Neural progenitor cell (in vitro differentiated cells): ENCODE results near the gene RTN4RL2. TPM values are rescaled to one million over a fixed set of nuclear protein-coding genes. Genes with fewer than 3 reads are reported as not detected.

Experiments
- DNase-seq: peaks from one replicate; pipeline ENCODE4 v3.0.0-alpha.2; 2016; ENCODE audit warnings: low spot score
- H2AFZ ChIP-seq: fragments of 200-600 bp; sonication (generic); replicated peaks from 2 replicates; pipeline ENCODE4 v1.6.1; 2016; ENCODE audit warnings: antibody characterized with exemption
- H3F3A ChIP-seq: fragments of 200-600 bp; sonication (generic); 2 replicates; pipeline ENCODE4 v1.6.1; 2016; ENCODE audit warnings: antibody characterized with exemption, low read depth
- H3K27ac ChIP-seq: fragments of 200-600 bp; sonication (generic); 2 replicates; pipeline ENCODE4 v1.5.1; 2016; ENCODE audit warnings: mild to moderate bottlenecking
- H3K27me3 ChIP-seq: fragments of 200-600 bp; sonication (generic); 2 replicates; pipeline ENCODE4 v1.6.1; 2016; ENCODE audit warnings: mild to moderate bottlenecking, moderate library complexity
- H3K36me3 ChIP-seq: fragments of 200-600 bp; sonication (generic); 2 replicates; pipeline ENCODE4 v1.5.1; 2016
- H3K4me1 ChIP-seq: fragments of 200-600 bp; sonication (generic); 2 replicates; pipeline ENCODE4 v1.6.1; 2016; ENCODE audit warnings: mixed run types
- H3K4me2 ChIP-seq: fragments of 200-600 bp; sonication (generic); 2 replicates; pipeline ENCODE4 v1.6.1; 2016
- H3K4me3 ChIP-seq: fragments of 200-600 bp; sonication (generic); 2 replicates; pipeline ENCODE4 v1.5.1; 2016
- H3K79me2 ChIP-seq: fragments of 200-600 bp; sonication (generic); 2 replicates; pipeline ENCODE4 v1.6.1; 2016; ENCODE audit warnings: low read depth
- H3K9ac ChIP-seq: fragments of 200-600 bp; sonication (generic); 2 replicates; pipeline ENCODE4 v1.6.1; 2016
- H3K9me3 ChIP-seq: fragments of 200-600 bp; sonication (generic); 2 replicates; pipeline ENCODE4 v1.5.1; 2016; ENCODE audit warnings: low read depth
- H4K20me1 ChIP-seq: fragments of 200-600 bp; sonication (generic); 2 replicates; pipeline ENCODE4 v1.6.1; 2016; ENCODE audit warnings: low read depth
- H3K27ac Mint-ChIP-seq: 3 replicates; pipeline ENCODE4 v1.8.0; 2021; ENCODE audit warnings: mixed read lengths
- H3K27me3 Mint-ChIP-seq: 2 replicates; pipeline ENCODE4 v1.8.0; 2022; ENCODE audit warnings: low read depth, mild to moderate bottlenecking, inconsistent platforms, moderate library complexity, mixed read lengths; ENCODE audit not compliant: insufficient read depth
- H3K36me3 Mint-ChIP-seq: 3 replicates; pipeline ENCODE4 v1.8.0; 2021; ENCODE audit warnings: mixed read lengths
- H3K4me1 Mint-ChIP-seq: 3 replicates; pipeline ENCODE4 v1.8.0; 2021; ENCODE audit warnings: mixed read lengths
- H3K4me3 Mint-ChIP-seq: 3 replicates; pipeline ENCODE4 v1.8.0; 2021; ENCODE audit warnings: mild to moderate bottlenecking, moderate library complexity, mixed read lengths
- H3K9me3 Mint-ChIP-seq: 3 replicates; pipeline ENCODE4 v1.8.0; 2020; ENCODE audit warnings: mixed read lengths
- EZH2 ChIP-seq: fragments of 200-600 bp; sonication (generic); IDR thresholded peaks from 2 replicates; pipeline ENCODE4 v1.6.1; 2017; ENCODE audit warnings: antibody characterized with exemption, mild to moderate bottlenecking, moderate library complexity
- EZH2phosphoT487 ChIP-seq: fragments of 200-600 bp; sonication (generic); IDR thresholded peaks from 2 replicates; pipeline ENCODE4 v1.6.1; 2017; ENCODE audit warnings: antibody characterized with exemption
- small RNA-seq: library from RNA; depleted of rRNA; stranded (forward); fragments of <200 nt; gene quantifications from one replicate; pipeline ENCODE3, GENCODE V24; 2015
- total RNA-seq: library from RNA; depleted of rRNA; stranded (reverse); fragments of >200 nt; gene quantifications from 2 replicates; pipeline ENCODE4 v1.2.3, GENCODE V29; 2015; ENCODE audit warnings: low replicate concordance
- TF ChIP-seq, protein P1 (sequence below): fragments of 200-600 bp; sonication (generic); IDR thresholded peaks from 2 replicates; pipeline ENCODE4 v1.5.1; 2017; ENCODE audit warnings: antibody characterized with exemption, mild to moderate bottlenecking

RTN4RL2 gene
- total RNA-seq, 1 donor from 2014 or later = 0.13 TPM

DNA sequence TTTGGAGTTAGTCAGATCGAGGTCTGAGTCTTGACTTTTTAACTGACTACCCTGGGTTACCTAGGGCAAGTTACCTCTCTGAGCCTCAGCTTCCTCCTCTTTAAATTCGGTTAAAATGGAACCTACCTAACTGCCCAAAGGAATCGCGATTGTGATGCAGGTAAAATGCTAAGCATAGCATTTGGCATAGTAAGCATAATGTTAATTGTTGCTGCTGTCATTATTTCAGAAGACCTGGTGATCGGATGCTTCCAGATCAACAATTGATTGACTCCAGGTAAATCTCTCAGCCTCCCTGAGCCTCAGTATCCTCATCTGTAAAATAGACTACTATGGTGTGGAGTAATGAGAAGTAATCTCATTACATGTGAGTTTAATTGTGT, 55.7 kb downstream of the RTN4RL2 start:
- Mint-ChIP-seq H3K36me3 (no peaks in the 10 kb centered on the region), H3K4me3 (peak overlapping the region; percentile 91), H3K27ac (no peak overlapping the region), H3K4me1 (peaks cover 10% of the 10 kb centered on the region), H3K27me3 (peaks cover 49% of the 10 kb centered on the region), H3K9me3 (peaks cover 2% of the 10 kb centered on the region)
- H3K27ac ChIP-seq = no peak overlapping the region
- H3K4me1 ChIP-seq = peaks cover 16% of the 10 kb centered on the region
- H3K9ac ChIP-seq = no peak overlapping the region
- peaks cover 15% of the 10 kb centered on the region for H4K20me1 ChIP-seq
- peak overlapping the region; percentile 59 for H3K4me3 ChIP-seq
- peak overlapping the region; percentile 91 for H2AFZ ChIP-seq
- H3K9me3 ChIP-seq = no peaks in the 10 kb centered on the region
- H3K36me3 ChIP-seq = no peaks in the 10 kb centered on the region
- peak overlapping the region; percentile 89 for H3K4me2 ChIP-seq
- TF ChIP-seq EZH2 = no peak
- TF ChIP-seq, protein P1, sequence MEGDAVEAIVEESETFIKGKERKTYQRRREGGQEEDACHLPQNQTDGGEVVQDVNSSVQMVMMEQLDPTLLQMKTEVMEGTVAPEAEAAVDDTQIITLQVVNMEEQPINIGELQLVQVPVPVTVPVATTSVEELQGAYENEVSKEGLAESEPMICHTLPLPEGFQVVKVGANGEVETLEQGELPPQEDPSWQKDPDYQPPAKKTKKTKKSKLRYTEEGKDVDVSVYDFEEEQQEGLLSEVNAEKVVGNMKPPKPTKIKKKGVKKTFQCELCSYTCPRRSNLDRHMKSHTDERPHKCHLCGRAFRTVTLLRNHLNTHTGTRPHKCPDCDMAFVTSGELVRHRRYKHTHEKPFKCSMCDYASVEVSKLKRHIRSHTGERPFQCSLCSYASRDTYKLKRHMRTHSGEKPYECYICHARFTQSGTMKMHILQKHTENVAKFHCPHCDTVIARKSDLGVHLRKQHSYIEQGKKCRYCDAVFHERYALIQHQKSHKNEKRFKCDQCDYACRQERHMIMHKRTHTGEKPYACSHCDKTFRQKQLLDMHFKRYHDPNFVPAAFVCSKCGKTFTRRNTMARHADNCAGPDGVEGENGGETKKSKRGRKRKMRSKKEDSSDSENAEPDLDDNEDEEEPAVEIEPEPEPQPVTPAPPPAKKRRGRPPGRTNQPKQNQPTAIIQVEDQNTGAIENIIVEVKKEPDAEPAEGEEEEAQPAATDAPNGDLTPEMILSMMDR = no peak
- no peak for TF ChIP-seq EZH2phosphoT487
- no peaks in the 10 kb centered on the region for H3K79me2 ChIP-seq
- H3K27me3 ChIP-seq = peaks cover 65% of the 10 kb centered on the region
- H3F3A ChIP-seq = peaks cover 26% of the 10 kb centered on the region
- DNase-seq = no peak

DNA sequence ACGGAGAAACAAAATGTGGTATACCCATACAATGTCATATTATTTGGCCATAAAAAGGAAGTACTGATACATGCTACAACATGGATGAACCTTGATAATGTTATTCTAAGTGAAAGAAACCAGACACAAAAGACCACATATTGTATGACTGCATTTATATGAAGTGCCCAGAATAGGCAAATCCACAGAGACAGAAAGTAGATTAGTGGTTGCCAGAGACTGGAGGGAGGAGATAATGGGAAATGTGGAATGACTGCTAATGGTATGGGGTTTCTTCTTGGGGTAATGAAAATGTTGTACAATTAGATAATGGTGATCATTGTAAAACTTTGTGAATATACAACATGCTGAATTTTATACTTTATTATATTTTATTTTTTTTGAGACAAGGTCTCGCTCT, 60.8 kb downstream of the RTN4RL2 start:
- H3K27ac Mint-ChIP-seq = no peak overlapping the region

DNA sequence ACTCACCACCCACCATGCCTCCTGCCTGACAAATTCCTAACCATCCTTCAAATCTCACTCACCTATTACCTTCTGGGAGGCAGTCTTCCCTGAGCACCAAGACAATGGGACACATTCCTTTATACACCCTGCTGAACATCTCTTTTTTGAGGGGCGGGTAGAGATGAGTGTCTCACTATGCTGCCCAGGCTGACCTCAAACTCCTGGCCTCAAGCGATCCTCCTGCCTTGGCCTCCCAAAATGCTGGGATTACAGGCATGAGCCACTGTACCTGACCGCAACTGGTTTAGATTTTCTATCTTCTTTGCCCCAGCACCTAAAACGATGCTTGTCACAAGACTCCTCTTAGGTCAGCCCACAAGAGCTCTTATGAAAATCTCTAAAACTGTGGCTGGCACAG, 63.1 kb downstream of the RTN4RL2 start:
- TF ChIP-seq EZH2 (no peak), EZH2phosphoT487 (no peak)
- TF ChIP-seq, protein P1 = no peak
- no peak overlapping the region for H2AFZ ChIP-seq
- peaks cover 8% of the 10 kb centered on the region for H3F3A ChIP-seq
- no peak overlapping the region for H3K4me3 ChIP-seq
- H3K4me3 Mint-ChIP-seq = no peak overlapping the region
- H3K9me3 Mint-ChIP-seq = no peaks in the 10 kb centered on the region
- H3K4me1 ChIP-seq = peaks cover 5% of the 10 kb centered on the region
- no peak for DNase-seq
- peaks cover 3% of the 10 kb centered on the region for H3K36me3 Mint-ChIP-seq
- peaks cover 8% of the 10 kb centered on the region for H3K4me1 Mint-ChIP-seq
- no peaks in the 10 kb centered on the region for H3K79me2 ChIP-seq
- H3K36me3 ChIP-seq = no peaks in the 10 kb centered on the region
- H3K4me2 ChIP-seq = no peak overlapping the region
- no peak overlapping the region for H3K9ac ChIP-seq
- H3K27me3 Mint-ChIP-seq = peaks cover 8% of the 10 kb centered on the region
- peaks cover 6% of the 10 kb centered on the region for H4K20me1 ChIP-seq
- no peaks in the 10 kb centered on the region for H3K27me3 ChIP-seq
- no peak overlapping the region for H3K27ac ChIP-seq
- H3K27ac Mint-ChIP-seq = no peak overlapping the region
- no peaks in the 10 kb centered on the region for H3K9me3 ChIP-seq

More for the DNA sequence above, 60.8 kb downstream of the RTN4RL2 start:
- peaks cover 3% of the 10 kb centered on the region for H3F3A ChIP-seq
- H2AFZ ChIP-seq = no peak overlapping the region
- H3K9me3 ChIP-seq = no peaks in the 10 kb centered on the region
- H3K79me2 ChIP-seq = no peaks in the 10 kb centered on the region
- no peak overlapping the region for H3K4me2 ChIP-seq
- peaks cover 20% of the 10 kb centered on the region for H3K27me3 ChIP-seq
- peaks cover 3% of the 10 kb centered on the region for H3K36me3 Mint-ChIP-seq
- TF ChIP-seq, protein P1 = no peak
- H3K4me3 Mint-ChIP-seq = no peak overlapping the region
- H3K4me3 ChIP-seq = no peak overlapping the region
- H3K27me3 Mint-ChIP-seq = peaks cover 21% of the 10 kb centered on the region
- no peak for DNase-seq
- H3K27ac ChIP-seq = no peak overlapping the region
- no peaks in the 10 kb centered on the region for H4K20me1 ChIP-seq
- peaks cover 2% of the 10 kb centered on the region for H3K9me3 Mint-ChIP-seq
- H3K4me1 Mint-ChIP-seq = no peaks in the 10 kb centered on the region
- no peak overlapping the region for H3K9ac ChIP-seq
- peaks cover 1% of the 10 kb centered on the region for H3K4me1 ChIP-seq
- H3K36me3 ChIP-seq = no peaks in the 10 kb centered on the region

Small RNA genes lying within 50 kb of the gene (small RNA-seq; reads per million reads assigned to genes)
- gene RNA5SP341 = not detected

Other genes starting within 250 kb of the RTN4RL2 start
- gene APLNR, start 223.3 kb upstream of the RTN4RL2 start, total RNA-seq = 1.6 and 1.8 TPM in 2 replicates
- 11.7 and 45.1 TPM in 2 replicates for gene TNKS1BP1, start 135.6 kb upstream of the RTN4RL2 start, total RNA-seq
- gene SSRP1, start 124.6 kb upstream of the RTN4RL2 start, total RNA-seq = 186 and 222 TPM in 2 replicates
- 1.5 and 2.4 TPM in 2 replicates for gene P2RX3, start 122.2 kb upstream of the RTN4RL2 start, total RNA-seq
- gene PRG3, start 79.4 kb upstream of the RTN4RL2 start, total RNA-seq = not detected in 2 replicates
- gene PRG2, start 69.9 kb upstream of the RTN4RL2 start, total RNA-seq = not detected in 2 replicates
- 5.6 and 7.8 TPM in 2 replicates for gene SLC43A3, start 33.4 kb upstream of the RTN4RL2 start, total RNA-seq
- gene SLC43A1, start 55.2 kb downstream of the RTN4RL2 start, total RNA-seq = 0.99 and 1.5 TPM in 2 replicates
- 19.1 and 21.9 TPM in 2 replicates for gene TIMM10, start 70.2 kb downstream of the RTN4RL2 start, total RNA-seq
- 0.28 TPM in 1 of 2 replicates, not detected in the other for gene SMTNL1, start 77.1 kb downstream of the RTN4RL2 start, total RNA-seq
- 76.2 and 112 TPM in 2 replicates for gene UBE2L6, start 107.1 kb downstream of the RTN4RL2 start, total RNA-seq
- 46.0 and 68.1 TPM in 2 replicates for gene SERPING1, start 137.2 kb downstream of the RTN4RL2 start, total RNA-seq
- 0.22 TPM in 1 of 2 replicates, not detected in the other for gene YPEL4, start 189.4 kb downstream of the RTN4RL2 start, total RNA-seq
- gene CLP1, start 197.2 kb downstream of the RTN4RL2 start, total RNA-seq = 18.0 TPM in 2 replicates
- 28.5 and 41.8 TPM in 2 replicates for gene ZDHHC5, start 207.6 kb downstream of the RTN4RL2 start, total RNA-seq